Glomerular endothelial cell (primary cell): ENCODE data around the gene CRACR2A. TPM values are rescaled to one million over a fixed set of nuclear protein-coding genes. Genes with fewer than 3 reads are reported as not detected.

Experiments used
- DNase-seq: peaks from one replicate; pipeline ENCODE4 v3.0.0-alpha.2; 2011; ENCODE audit warnings: low read depth, low spot score; ENCODE audit errors: extremely low read depth
- total RNA-seq: library from RNA; depleted of rRNA; stranded (reverse); fragments of >200 nt; gene quantifications from 2 replicates; pipeline ENCODE4 v1.2.3, GENCODE V29; 2015

Gene CRACR2A
- total RNA-seq, 1 donor from 2014 or later, result 7.9 TPM

GRCh38 chr12:3692616-3693365, 60.1 kb downstream of the CRACR2A start:
- no peak for DNase-seq

GRCh38 chr12:3686463-3686862, 66.4 kb downstream of the CRACR2A start:
- DNase-seq, result no peak

- DNase-seq, result no peak
These were observed 67.1 kb downstream of the CRACR2A start for GRCh38 chr12:3685830-3686229.

- DNase-seq, result no peak
These were observed 68.4 kb downstream of the CRACR2A start for GRCh38 chr12:3684449-3685051.

- no peak for DNase-seq
These were observed 69.2 kb downstream of the CRACR2A start for GRCh38 chr12:3683670-3684069.

- DNase-seq, result no peak
These were observed 71.3 kb downstream of the CRACR2A start for GRCh38 chr12:3681595-3682061.

GRCh38 chr12:3680919-3681594, 71.9 kb downstream of the CRACR2A start:
- no peak for DNase-seq

- DNase-seq, result no peak
These were observed 73.1 kb downstream of the CRACR2A start for GRCh38 chr12:3679831-3680230.

GRCh38 chr12:3677609-3678008, 75.3 kb downstream of the CRACR2A start:
- no peak for DNase-seq

GRCh38 chr12:3673981-3674708, 78.8 kb downstream of the CRACR2A start:
- DNase-seq, result no peak

- DNase-seq, result no peak
These were observed 80.8 kb downstream of the CRACR2A start for GRCh38 chr12:3672113-3672509.

GRCh38 chr12:3671330-3672112, 81.4 kb downstream of the CRACR2A start:
- DNase-seq, result no peak

GRCh38 chr12:3670083-3670620, 82.8 kb downstream of the CRACR2A start:
- no peak for DNase-seq

GRCh38 chr12:3669594-3669993, 83.3 kb downstream of the CRACR2A start:
- no peak for DNase-seq

- no peak for DNase-seq
These were observed 84.3 kb downstream of the CRACR2A start for GRCh38 chr12:3668479-3669165.

- DNase-seq, result no peak
These were observed 85.4 kb downstream of the CRACR2A start for GRCh38 chr12:3667485-3667884.

GRCh38 chr12:3666441-3666840, 86.5 kb downstream of the CRACR2A start:
- no peak for DNase-seq

- no peak for DNase-seq
These were observed 90.4 kb downstream of the CRACR2A start for GRCh38 chr12:3662521-3662921.

- DNase-seq, result no peak
These were observed 91.9 kb downstream of the CRACR2A start for GRCh38 chr12:3661028-3661427.
